ENCODE results near the gene TRIM68.

TRIM68 gene, protein sequence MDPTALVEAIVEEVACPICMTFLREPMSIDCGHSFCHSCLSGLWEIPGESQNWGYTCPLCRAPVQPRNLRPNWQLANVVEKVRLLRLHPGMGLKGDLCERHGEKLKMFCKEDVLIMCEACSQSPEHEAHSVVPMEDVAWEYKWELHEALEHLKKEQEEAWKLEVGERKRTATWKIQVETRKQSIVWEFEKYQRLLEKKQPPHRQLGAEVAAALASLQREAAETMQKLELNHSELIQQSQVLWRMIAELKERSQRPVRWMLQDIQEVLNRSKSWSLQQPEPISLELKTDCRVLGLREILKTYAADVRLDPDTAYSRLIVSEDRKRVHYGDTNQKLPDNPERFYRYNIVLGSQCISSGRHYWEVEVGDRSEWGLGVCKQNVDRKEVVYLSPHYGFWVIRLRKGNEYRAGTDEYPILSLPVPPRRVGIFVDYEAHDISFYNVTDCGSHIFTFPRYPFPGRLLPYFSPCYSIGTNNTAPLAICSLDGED

GRCh38 chr11:4607781-4608666, at the start of gene TRIM68:
Gene TRIM68, minus strand, starts transcription at chr11:4608231. Its CDS starts 2,727 bp downstream, at chr11:4605504.
- peak; percentile 91 to 94 for DNase-seq (ENCODE audit: low read depth in 2 of 2)

GRCh38 chr11:4654635-4655369, 46.8 kb upstream of the TRIM68 start:
- DNase-seq (ENCODE audit: low read depth in 2 of 2): no peak

GRCh38 chr11:4647766-4648165, 39.7 kb upstream of the TRIM68 start:
- DNase-seq (ENCODE audit: low read depth in 2 of 2): no peak

DNA sequence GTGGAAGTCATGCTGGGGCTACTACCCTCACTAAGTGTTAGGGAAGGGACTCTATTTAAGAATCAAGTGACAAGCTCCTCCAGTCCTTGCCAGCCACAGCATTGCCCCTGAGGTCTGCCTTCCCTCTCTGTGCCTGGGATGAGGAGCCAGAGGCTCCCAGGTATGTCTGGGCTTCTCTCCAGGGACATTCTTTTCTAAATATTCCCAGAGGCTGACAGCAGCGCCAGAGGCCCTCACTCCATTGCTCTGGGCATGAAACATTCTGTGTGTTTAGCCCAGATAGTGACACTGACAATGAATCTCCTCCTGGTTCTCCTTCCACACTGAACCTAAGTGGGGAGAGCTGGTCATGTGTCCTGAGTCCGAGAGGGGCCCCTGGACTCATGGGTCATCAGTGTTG, 37.9 kb upstream of the TRIM68 start:
- no peak for DNase-seq (ENCODE audit: low read depth in 2 of 2)

DNA sequence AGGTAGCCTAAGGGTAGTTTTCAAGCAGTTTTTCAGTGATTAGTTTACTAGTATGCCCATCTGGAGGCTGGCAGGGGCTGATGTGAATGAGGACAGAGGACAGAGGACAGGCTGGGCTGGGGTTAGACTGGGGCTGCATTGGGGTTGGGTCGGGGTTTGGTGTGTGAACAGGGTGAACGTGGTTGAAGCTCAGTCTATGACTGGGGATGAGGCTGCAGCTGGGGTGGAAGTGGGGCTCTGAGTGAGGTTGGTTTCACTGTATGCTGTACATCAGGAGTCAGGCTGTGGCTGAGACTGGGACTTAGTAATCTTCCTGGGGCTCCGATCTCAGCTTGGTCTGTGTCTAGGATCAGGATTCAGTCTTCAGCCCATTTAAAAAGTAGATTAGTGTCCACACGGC, 36.2 kb upstream of the TRIM68 start:
- DNase-seq (ENCODE audit: low read depth in 2 of 2): no peak

- DNase-seq (ENCODE audit: low read depth in 2 of 2): no peak
Observed at GRCh38 chr11:4643682-4644081, 35.7 kb upstream of the TRIM68 start, which contains the start of gene OR51E1. Gene OR51E1, plus strand, starts transcription at chr11:4643982. Its CDS starts 8,545 bp downstream, at chr11:4652527.

- DNase-seq (ENCODE audit: low read depth in 2 of 2): no peak
Observed at GRCh38 chr11:4643076-4643475, 35.0 kb upstream of the TRIM68 start.

- DNase-seq (ENCODE audit: low read depth in 2 of 2): no peak
Observed at GRCh38 chr11:4642043-4642442, 34.0 kb upstream of the TRIM68 start.

DNA sequence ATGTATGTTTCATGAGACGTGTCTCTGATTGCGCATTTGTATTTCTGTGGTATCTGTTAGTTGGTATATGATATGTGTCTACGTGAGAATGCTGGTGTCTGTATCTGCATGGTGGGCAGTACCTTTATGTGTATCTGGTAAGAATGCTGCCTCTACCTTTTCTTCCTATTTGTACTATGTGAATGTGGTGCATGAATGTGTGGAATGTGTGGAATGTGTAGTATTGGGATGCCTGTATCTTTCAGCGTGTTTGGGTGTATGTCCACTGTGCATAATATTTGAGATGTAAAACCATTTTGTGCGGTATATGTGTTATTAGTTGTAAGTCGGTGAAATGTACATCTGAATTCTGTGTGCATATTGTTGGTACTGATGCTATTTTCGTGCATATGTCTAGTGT, 33.5 kb upstream of the TRIM68 start:
- no peak for DNase-seq (ENCODE audit: low read depth in 2 of 2)

DNA sequence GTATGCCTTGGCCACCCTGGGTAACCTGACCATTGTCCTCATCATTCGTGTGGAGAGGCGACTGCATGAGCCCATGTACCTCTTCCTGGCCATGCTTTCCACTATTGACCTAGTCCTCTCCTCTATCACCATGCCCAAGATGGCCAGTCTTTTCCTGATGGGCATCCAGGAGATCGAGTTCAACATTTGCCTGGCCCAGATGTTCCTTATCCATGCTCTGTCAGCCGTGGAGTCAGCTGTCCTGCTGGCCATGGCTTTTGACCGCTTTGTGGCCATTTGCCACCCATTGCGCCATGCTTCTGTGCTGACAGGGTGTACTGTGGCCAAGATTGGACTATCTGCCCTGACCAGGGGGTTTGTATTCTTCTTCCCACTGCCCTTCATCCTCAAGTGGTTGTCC, 31.9 kb upstream of the TRIM68 start:
- DNase-seq (ENCODE audit: low read depth in 2 of 2): no peak

GRCh38 chr11:4637662-4638047, 29.6 kb upstream of the TRIM68 start:
- no peak for DNase-seq (ENCODE audit: low read depth in 2 of 2)

- peak; percentile 41 to 59 for DNase-seq (ENCODE audit: low read depth in 2 of 2)
Observed at GRCh38 chr11:4636962-4637661, 29.1 kb upstream of the TRIM68 start, which contains the start of gene OR51D1. Gene OR51D1, plus strand, starts transcription at chr11:4637477. Its CDS starts 2,314 bp downstream, at chr11:4639791.

DNA sequence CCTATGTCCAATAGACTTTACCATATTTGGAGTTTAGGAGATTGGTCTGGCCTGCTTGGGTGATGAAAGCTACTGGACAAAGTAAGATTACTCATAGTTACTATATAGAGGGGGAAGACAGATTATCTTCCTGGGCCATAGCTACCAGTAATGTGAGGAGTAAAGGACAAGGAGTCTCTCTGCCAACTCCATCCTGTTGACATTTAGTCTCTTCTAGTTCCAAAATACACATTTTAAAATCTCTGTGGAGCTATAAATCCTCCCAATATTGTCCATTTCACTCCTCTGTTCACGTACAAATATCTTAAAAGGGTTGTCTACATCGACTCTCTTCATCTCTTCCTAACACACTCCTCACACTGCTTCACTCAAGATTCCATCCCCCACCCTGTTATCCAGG, 28.1 kb upstream of the TRIM68 start:
- no peak for DNase-seq (ENCODE audit: low read depth in 2 of 2)

- DNase-seq (ENCODE audit: low read depth in 2 of 2): peak in 1 of 2 experiments; percentile 50
Observed at GRCh38 chr11:4626207-4627099, 18.4 kb upstream of the TRIM68 start.

DNA sequence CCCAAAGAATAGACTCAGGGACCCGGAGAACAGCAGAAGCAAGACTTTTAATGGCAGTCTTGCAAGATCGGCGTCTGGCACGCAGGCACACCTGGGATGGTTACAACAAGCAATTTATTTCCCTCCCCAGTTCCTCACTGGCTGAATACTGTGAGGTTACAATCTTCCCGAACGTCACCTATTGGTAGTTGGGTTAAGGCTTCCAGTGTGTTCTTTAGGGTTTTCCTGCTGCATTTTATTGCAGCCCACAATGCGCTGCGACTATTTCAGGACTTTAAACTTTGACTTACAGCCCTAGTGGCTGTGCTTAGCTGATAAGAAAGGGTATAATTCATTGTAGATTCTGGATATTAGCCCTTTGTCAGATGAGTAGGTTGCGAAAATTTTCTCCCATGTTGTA, 11.5 kb upstream of the TRIM68 start:
- DNase-seq (ENCODE audit: low read depth in 2 of 2): no peak

GRCh38 chr11:4615856-4616444, 7.9 kb upstream of the TRIM68 start:
- no peak for DNase-seq (ENCODE audit: low read depth in 2 of 2)

DNA sequence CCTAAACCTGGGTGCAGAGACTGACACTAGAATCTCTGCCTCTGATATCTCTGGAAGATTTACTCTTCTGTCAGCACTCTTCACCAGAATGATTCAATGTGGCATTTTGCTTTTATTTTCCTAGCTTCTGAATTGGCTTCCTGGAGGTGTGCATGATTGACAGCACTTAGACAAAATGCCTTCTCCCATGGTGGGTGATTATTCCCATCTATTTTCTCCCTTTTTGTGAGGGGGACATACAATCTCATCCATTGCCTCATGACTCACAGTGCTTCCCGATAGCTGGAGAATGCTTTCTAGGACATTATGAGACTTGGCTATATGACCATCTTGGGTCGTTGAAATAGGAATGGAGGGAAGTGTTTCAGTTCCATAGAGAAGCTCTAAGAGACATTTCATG, 4.0 kb upstream of the TRIM68 start:
- DNase-seq (ENCODE audit: low read depth in 2 of 2): no peak

- no peak for DNase-seq (ENCODE audit: low read depth in 2 of 2)
Observed at GRCh38 chr11:4610258-4610935, 2.4 kb upstream of the TRIM68 start.

DNA sequence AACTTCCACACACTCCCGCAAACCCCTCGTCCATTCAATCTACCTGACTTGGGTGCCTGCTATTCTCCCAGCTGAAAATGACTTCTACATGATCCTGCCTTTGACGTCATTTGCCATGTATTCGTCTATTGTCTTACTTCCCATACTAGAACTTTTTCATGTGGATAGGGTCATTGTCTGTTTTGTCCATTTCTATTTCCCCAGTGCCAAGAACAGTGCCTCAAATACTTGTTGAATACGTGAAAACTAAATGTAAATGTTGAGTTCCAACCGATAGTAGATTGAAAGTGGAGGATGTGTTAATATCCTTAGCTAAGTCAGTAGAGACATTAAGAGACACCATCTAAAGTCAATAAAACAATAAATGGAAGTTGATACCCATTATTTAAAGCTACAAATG, 935 bp downstream of the TRIM68 start:
- no peak for DNase-seq (ENCODE audit: low read depth in 2 of 2)
